ENCODE results near the gene WDR64.

WDR64 gene

DNA sequence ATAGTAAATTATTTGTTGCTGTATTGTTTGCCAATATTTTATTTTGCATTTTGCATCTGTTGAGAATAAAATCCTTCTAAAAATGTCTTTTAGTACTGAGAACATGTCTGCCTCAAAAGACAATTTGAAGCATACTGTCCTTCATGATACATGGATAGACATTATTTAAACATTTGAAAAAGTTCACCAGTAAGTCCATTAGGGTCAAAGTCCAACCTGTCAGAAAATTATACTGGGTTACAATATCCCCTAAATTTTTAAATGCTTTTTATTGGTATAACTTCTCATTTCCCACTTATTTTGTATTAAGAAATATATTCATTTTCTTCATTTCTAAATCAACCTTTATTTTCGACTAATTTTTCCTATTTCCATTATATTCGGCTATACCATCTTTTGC lies 21.2 kb upstream of the WDR64 start:
- DNase-seq (ENCODE audit: low read depth in 1 of 2, low spot score in 1 of 2), result no peak

DNA sequence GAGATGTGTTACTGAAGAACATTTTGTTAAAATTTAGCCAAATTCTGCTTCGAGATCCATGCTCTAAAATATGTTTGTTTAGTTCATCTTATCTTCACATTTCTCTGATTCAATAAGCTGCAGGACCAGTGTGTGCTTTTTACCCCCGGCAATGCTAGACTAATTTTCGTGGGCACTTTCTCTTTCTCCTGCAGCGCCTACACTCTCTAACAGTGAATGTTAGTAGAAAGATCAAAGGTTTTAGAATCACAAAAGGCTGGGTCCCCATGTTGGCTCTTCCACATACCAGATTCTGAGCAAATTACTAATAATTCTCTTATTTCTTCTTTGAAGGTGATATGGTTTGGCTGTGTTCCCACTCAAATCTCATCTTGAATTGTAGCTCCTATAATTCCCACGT lies 20.4 kb upstream of the WDR64 start:
- DNase-seq (ENCODE audit: low read depth in 1 of 2, low spot score in 1 of 2), result no peak

DNA sequence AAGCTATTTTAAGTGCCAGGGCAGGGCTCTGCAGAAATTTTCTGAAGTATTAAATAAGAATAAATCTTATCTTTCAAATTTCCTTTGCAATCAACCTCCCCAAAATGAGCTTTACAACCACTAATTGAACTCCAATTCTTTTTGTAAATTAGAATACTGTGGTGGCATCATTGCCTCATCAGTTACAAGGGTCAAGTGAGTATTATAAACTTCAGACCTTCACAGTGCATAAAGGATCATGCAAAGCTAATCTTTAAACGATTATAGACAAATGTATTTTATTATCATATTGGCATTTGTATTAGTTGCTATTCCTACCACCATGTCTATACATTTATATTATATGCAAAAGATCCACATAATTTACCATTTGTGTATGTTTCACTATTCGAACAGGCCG lies 19.1 kb upstream of the WDR64 start:
- DNase-seq (ENCODE audit: low read depth in 1 of 2, low spot score in 1 of 2), result no peak

DNA sequence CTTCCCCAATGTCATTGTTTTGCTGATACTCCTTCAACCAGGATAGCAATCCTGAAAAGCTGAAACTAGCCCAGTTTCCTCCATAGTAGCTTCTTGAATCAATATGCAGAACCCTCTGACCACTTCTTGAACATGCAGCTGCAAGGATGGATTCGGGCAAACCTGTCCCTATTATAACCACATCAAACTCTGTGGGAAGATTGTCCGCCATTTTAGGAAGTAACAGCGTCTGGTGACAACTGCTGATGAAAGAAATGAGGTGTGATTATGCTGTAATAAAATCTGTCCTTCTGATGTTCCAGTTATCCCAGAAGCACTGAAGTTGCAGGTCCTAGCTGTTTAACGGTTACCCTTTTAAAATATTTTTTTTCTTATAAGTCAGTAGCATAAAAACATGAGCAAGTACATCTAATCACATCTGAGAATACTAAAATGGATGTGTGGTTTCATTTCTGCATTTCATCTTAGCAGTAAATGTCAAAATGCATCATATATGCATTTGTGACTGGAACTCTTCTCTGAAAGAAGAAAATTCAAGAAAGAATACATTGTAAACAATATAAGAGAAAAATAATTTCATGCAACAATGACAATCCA lies 16.4 kb upstream of the WDR64 start:
- no peak for DNase-seq (ENCODE audit: low read depth in 1 of 2, low spot score in 1 of 2)

DNA sequence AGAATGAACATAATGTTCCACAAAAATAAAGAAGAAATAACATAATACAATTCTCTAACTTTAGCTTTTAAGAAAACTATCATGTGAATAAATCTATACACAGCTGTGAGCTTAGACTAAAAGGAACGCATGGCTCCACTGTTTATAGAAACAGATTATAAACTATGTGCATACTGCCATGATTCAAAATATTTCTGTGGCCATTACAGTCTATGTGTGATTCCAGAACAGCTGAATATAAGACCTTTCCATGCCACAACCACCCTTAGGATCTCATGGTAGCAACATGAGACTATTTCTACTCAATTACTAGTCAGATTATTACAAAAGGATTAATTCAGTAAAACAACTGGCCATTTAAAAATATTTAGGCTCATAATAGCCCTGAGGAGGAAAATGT lies 15.8 kb upstream of the WDR64 start:
- no peak for DNase-seq (ENCODE audit: low read depth in 1 of 2, low spot score in 1 of 2)

DNA sequence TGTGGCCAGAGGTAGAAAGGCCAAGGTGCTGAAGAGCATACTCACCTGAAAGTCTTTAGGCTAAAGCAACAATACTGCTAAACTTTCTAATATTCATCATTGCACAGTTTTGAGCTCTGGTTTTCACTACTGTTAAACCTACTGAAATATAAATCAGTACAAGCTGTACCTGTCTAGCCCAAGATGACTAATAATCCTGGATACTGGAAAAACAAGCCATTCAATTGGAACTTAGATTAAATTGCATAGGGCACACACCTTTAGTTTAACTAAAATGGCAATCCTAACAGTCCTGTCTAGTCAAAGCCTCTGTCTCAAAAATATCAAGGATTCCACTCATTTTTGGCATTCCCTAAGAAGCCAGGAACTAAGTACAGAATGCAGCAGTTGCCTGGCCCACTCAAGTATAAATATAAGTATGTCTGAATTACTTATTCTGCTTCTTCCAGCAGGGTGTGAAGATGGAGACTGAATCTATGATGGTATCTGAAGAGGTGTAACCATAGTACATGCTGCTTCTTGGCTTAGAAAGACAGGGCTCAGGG lies 15.0 kb upstream of the WDR64 start:
- DNase-seq (ENCODE audit: low read depth in 1 of 2, low spot score in 1 of 2), result no peak

DNA sequence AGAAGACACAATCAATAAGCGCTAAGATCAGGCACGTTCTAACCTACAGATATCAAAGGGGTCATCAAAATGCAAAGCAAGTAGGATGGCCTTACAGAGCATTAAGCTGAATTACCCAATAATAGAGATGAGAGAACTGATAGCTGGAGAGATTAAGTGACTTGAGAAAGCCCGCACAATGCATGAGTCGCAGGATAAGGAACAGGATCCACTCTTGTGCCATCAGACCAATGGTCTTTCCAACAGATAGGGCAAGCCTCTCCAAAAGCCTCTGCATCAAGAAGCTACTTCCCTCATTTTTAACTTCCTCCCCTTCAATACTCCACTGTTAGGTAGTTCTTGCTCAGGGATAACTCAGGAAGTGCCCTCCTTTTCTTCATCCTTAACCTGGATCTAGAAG lies 14.5 kb upstream of the WDR64 start:
- DNase-seq (ENCODE audit: low read depth in 1 of 2, low spot score in 1 of 2), result no peak

DNA sequence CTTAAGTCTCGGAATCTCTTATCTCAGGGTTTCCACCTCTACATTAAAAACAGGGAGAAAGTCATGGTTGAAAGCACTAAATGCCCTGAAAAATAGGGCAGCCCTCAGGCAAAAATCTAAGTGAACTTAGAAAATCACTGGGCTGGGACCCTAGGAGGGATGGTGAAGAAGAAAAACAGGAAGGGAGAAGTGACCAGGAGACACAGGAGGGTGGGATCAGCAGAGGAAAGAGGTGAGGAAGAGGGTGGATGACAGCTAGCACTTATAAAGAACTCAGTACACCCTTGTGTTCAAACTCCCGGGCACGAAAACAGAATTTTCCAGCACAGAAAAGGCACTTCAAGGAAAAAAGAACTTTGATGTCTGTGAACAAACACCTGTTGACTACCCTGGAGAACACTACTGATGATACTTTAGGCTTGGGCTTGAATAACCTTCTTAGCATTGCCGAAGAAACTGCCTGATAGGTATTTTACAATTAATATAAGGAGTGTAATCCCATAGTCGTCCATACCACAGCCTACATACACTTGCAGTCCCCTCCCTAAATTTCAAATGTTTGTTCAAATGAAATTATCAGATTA lies 13.9 kb upstream of the WDR64 start:
- DNase-seq (ENCODE audit: low read depth in 1 of 2, low spot score in 1 of 2), result no peak

DNA sequence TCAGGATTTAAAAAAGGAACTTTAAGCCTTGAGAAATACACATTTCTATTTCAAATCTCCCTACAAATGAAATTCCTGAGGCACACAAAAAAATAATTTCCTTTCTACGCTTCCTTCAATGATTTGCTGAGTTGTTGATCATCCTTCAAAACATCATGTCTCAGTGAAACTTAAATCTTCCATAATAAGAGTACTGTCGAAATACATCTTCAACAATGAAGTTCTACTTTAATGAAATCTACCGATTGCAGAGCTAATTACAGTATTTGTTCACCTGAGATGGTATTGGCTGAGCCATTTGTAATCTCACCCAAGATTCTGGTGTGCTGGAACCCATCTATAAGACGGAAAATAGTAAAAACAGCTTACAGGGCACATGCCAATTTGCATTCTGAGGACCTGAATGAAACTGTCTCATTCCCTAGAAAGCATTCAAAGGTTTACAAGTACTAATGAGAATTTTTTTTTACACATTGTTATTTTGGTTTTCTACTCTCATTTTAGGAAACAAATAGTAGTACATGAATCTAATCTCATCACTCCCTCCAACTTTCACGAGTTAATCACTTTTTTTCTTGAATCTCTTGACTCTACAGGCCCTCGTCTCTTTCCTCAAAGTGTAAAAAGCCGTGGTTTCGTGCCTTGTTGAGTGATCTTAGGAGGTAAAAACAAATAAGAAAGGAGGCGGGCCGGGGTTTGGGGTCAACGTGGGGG lies 13.0 kb upstream of the WDR64 start:
- no peak for DNase-seq (ENCODE audit: low read depth in 1 of 2, low spot score in 1 of 2)

DNA sequence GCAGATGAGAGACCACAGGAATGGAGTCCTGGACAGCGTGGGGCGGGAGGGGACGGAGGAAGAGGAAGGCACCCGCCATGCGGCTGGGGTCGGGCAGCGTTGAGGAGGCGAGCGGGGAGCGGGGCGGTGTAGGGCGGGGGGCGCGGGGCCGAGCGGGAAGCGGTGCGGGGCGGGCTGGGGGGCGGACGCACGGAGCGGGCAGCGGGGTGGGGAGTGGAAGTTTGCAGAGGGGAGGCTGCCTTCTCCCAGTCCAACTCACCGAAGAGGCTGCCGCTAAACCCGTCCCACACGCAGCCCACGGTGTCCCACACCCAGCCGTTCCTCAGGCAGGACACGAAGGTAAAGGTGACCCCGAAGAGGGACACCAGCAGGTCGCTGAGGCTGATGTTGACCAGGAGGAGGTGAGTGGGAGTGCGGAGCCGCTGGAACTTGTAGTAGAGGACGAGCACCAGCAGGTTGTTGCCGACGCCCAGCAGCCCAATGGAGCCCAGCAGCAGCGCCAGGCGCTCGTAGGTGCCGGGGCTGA lies 12.4 kb upstream of the WDR64 start:
- peak; percentile 20 to 21 for DNase-seq (ENCODE audit: low read depth in 1 of 2, low spot score in 1 of 2)

DNA sequence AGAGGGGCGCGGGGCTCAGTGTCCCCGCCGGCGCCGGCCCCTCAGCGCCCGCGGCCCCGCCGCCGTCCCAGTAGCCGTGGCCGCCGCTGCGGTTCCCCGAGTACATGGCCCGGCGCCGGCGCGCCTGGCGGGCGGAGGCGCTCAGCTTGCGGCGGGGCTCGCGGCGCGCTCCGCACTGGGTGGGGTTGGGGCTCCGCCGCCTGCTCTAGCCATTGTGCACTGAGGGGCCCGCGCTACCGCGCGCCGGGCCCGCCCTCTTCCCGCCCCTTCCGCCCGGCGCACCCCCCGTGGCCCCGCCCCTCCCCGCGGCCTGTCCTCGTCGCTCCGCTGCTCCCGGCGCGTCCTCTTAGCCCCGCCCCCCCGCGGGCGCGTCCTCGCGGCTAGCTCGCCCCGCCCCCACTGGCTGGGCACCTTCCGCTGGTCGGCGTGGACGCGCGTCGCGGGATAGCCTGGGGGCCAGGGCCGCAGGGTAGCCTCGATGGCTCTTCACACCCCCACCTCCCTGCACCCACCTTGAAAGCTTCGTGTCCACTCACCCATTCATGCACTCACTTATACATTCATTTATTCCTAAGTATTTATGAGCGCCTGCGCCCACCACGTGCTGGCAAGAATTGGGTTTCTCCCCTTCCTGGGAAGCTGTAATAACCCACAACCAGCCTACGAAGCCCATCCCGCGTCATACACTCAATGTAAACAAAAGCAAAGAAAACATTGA lies 11.8 kb upstream of the WDR64 start, which contains the start of the genes CHML and OPN3:
CHML (minus strand) TSS at position 221 of the 718 bp plus-strand sequence. CDS start 4,603 bp downstream, outside the sequence.
OPN3 (minus strand) TSS at position 221 of the 718 bp plus-strand sequence; CDS start at position 106, 115 bp downstream.
- peak; percentile 86 to 88 for DNase-seq (ENCODE audit: low read depth in 1 of 2, low spot score in 1 of 2)

DNA sequence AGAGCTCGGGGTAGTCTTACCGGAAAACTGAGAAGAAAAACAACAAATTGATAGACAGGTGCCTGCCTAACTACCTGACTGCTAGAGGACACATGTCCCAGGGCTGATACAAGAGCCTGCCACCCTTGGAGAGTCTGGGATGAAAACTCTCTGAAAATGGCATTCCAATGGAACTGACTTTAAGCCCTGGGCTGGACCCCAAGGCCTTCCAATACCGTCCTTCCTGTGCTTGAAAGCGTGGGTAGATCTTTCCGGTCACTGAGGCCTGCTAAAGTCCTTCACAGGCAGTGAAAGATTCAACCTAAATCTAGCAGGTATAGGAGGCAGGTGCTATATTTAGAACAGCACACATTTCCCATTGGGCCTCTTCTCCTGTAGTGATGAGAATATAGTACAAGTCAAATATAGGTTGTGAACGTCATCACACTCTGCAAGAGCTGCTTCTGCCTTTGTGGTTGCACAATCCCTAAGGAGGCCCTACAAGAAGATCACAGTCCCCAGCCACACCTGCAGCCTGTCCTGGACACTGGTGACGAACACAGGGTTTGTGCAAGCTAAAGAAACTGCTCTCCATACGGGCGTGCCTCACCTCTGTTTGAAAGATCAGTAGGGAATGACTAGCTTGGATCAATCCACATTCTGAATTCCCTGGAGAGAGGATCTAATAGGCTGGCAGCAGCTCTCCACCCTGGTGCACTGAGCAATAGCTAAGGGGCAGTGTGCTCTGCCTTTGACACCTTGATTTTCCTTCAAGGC lies 11.0 kb upstream of the WDR64 start:
- DNase-seq (ENCODE audit: low read depth in 1 of 2, low spot score in 1 of 2), result no peak

DNA sequence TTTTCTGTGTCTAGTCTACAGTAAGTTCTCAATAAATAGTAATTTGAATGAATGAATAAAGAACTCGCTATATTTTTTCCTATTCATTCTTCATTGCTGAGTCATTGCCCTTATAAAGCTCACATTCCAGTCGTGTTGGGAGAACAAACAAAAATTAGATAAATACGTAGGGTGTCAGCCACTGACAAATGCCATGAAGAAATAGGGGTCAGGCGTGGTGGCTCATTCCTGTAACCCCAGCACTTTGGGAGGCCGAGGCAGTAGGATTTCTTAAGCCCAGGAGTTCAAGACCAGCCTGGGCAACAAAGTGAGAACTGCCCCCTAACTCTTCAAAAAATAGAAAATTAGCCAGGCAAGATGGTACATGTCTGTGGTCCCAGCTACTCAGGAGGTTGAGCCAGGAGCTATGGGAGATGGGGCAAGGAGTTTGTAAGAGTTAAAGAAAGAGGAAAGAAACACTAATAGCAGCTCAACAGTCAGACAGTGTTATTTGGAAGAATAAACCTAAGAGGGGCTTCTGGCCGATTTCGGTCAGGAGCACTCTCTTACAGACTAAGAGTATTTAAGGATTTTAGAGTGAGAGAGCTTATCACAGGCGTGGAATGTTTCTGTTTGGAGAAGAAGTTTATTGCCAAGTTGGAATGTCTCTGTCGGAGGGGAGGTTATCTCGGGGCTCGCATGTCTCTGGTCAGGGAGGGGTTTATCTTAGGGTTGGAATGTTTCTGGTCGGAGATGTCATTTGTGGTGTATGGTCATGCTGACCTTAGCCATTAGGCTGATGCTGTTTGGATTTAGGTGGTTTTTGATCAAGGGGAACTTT lies 10.1 kb upstream of the WDR64 start:
- DNase-seq (ENCODE audit: low read depth in 1 of 2, low spot score in 1 of 2), result no peak

DNA sequence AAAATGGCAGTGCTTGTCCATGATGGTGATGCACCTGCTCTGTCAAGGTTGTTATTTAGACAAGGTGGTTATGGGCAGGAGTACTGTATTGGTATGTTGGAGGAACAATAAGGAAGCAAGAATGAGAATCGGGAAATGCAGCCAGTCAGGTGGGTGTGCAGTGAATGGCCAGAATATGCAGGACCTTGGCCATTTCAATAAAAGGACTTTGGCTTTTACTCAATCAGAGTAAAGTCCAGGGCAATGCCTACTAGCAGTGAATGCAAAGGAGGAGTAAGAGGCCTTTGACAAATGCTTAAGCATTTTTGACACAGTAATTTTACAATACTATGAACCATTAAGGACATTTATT lies 9.5 kb upstream of the WDR64 start:
- DNase-seq (ENCODE audit: low read depth in 1 of 2, low spot score in 1 of 2), result no peak

DNA sequence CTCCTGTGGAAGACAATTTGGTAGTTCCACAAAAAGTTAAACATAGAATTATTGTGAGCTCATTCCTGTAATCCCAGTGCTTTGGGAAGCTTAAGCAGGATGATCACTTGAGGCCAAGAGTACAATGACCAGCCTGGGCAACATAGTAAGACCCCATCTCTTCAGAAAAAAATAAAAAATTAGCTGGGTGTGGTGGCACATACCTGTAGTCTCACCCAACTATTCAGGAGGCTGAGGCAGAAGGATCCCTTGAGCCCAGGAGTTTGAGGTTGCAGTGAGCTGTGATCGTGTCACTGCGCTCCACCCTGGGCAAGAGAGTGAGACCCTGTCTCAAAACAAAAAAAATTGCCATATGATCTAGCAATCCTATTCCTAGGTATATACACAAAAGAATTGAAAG lies 7.8 kb upstream of the WDR64 start:
- DNase-seq (ENCODE audit: low read depth in 1 of 2, low spot score in 1 of 2), result no peak

DNA sequence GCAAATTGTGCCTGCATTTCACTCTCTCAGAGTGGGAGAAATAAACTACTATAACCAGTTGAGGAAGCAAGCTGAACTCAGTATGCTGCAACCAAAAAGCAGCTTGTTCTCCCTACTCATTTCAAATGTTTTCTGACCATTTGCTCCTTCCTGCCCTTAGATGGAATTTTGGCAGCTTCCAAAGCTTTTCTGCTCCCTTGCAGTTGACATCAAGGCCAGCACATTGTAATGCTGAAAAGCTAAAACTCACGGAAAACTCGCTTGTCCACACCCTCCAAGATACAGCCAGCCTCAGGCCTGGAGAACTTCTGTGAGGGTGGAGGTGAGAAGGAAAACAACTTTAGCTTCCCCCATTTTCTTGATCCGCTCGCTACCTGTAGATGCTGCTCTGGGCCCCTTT lies 6.9 kb upstream of the WDR64 start:
- DNase-seq (ENCODE audit: low read depth in 1 of 2, low spot score in 1 of 2), result no peak

DNA sequence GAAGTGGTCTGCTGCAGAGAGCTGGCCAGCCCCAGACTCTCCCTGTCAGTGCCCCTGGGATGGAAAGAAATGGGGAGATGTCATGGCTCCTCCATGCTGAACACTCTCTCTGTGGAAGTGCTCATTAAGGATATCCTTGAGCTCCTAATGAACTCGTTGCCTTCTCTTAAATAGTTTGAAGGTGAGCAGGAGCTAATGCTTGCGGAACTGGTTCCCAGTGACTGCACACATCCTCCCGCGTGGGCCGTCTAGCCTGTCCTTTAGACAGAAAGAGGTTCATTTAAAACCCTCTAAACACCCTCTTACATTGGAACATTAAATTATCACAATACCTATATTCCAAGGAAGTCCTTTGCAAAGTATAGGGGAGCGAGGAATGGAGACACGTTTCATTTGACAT lies 5.9 kb upstream of the WDR64 start:
- DNase-seq (ENCODE audit: low read depth in 1 of 2, low spot score in 1 of 2), result no peak

DNA sequence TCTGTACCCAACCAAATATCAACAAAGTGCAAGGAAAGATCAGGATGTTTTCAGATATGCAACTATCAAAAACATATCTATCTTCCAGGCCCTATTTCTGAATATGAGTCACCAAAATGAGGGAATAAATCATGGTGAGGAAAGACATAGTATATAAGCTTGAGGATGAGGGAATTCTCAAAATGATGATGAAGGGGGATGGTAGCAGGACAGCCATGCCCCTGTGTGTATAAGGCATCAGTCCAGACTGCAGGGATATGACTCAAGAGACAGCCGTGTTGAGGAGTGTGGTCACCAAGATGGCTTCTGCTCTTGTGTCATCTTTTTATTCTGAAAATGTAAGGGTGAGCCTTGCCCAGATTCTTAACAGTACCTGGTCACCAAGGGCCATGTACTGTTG lies 4.4 kb upstream of the WDR64 start:
- DNase-seq (ENCODE audit: low read depth in 1 of 2, low spot score in 1 of 2), result no peak

DNA sequence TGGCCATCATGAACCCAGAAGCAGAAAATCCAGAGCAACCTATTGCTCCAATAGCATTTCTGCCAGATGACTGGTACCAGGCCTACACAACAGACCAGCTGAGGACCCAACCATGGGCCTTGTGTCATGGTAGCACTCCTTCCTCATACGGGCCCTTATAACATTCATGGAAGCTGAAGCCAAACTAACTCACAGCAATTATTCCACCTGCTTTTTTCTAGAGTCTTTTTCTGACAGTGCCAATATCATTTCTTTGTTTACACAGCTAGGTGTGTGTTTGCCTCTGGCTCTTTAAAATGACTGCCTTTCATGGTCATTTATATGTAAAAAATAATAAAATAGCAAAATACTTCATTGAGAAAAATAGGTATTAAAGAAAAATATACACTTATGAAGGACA lies 3.9 kb upstream of the WDR64 start:
- no peak for DNase-seq (ENCODE audit: low read depth in 1 of 2, low spot score in 1 of 2)

DNA sequence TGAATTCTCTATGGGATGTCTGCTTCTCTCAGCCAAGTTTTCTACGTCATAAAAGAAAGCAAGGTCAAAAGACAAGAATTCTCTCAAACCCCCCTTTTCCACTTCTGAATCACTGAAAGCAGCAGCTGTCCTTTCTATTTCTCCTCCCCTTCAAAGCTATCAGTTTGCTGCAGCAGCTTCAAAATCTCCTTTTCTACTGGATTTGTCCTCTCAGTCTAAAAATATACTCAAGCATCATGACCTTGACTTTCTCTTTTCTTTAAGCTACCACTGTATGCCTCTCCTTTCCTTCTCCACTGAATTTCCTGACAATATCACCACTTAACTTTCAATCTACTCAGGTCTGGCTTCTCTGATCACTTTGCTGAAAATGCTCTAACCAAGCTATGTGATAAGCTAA lies 1.9 kb downstream of the WDR64 start:
- DNase-seq (ENCODE audit: low read depth in 1 of 2, low spot score in 1 of 2), result no peak
